ENCODE measurements around the gene GTSE1. TPM values are rescaled to one million over a fixed set of nuclear protein-coding genes. Genes with fewer than 3 reads are reported as not detected.

GTSE1 gene
- total RNA-seq, 1 experiment from 2014 or later: 88.1 TPM

GRCh38 chr22:46354176-46354992 lies 57.7 kb downstream of the GTSE1 start:
- CTCF ChIA-PET: interaction anchor here (1.6 kb wide), 1 partner anchor 13 kb away, joined by 4 read pairs; no protein-coding TSS in a partner anchor
- intact Hi-C loops (cut with micrococcal nuclease; ENCODE audit: unreplicated experiment): no loop called here
- BruUV-seq (replicated peaks): no TSS peak
- Histone ChIP-seq H3K9me3 (ENCODE audit: low read depth, low read length, poor library complexity, severe bottlenecking) (no peaks in the 10 kb centered on the region), H3K4me3 (ENCODE audit: low read depth, low read length, poor library complexity, severe bottlenecking) (no peak overlapping the region), H3K4me1 (ENCODE audit: insufficient read depth, low read length, poor library complexity, severe bottlenecking) (peaks cover 12% of the 10 kb centered on the region), H3K27ac (ENCODE audit: low read depth, low read length, poor library complexity, severe bottlenecking) (no peak overlapping the region), H3K27me3 (replicated peaks; ENCODE audit: insufficient read depth, low read depth, low read length, poor library complexity) (no peaks in the 10 kb centered on the region), H3K36me3 (ENCODE audit: insufficient read depth, low read length, poor library complexity, severe bottlenecking) (peaks cover 42% of the 10 kb centered on the region)
- no peak for DNase-seq (ENCODE audit: low spot score)
- TF ChIP-seq CTCF (conservative IDR thresholded peaks at IDR 0.05; ENCODE audit: low read depth, low read length): no peak
- no peak for TF ChIP-seq EZH2 (IDR thresholded peaks at IDR 0.05; ENCODE audit: borderline replicate concordance, low read depth, low read length, poor library complexity, severe bottlenecking)
- POLR2A ChIA-PET (ENCODE audit: low non-redundant PET): no interaction called here

- POLR2A ChIA-PET (ENCODE audit: low non-redundant PET): no interaction called here
- BruUV-seq (replicated peaks): no TSS peak
These were observed 58.3 kb downstream of the GTSE1 start for GRCh38 chr22:46354993-46355305.

GRCh38 chr22:46355369-46355995 lies 58.8 kb downstream of the GTSE1 start:
- peak; percentile 81 for DNase-seq (ENCODE audit: low spot score)
- intact Hi-C loops (cut with micrococcal nuclease; ENCODE audit: unreplicated experiment): loop anchor here (1.0 kb wide), 1 partner anchor 187 kb away; no protein-coding TSS in a partner anchor
- Histone ChIP-seq H3K27me3 (replicated peaks; ENCODE audit: insufficient read depth, low read depth, low read length, poor library complexity) (no peaks in the 10 kb centered on the region), H3K4me1 (ENCODE audit: insufficient read depth, low read length, poor library complexity, severe bottlenecking) (peaks cover 12% of the 10 kb centered on the region), H3K36me3 (ENCODE audit: insufficient read depth, low read length, poor library complexity, severe bottlenecking) (peaks cover 32% of the 10 kb centered on the region), H3K4me3 (ENCODE audit: low read depth, low read length, poor library complexity, severe bottlenecking) (no peak overlapping the region), H3K27ac (ENCODE audit: low read depth, low read length, poor library complexity, severe bottlenecking) (no peak overlapping the region), H3K9me3 (ENCODE audit: low read depth, low read length, poor library complexity, severe bottlenecking) (no peaks in the 10 kb centered on the region)
- no TSS peak for BruUV-seq (replicated peaks)
- TF ChIP-seq CTCF (conservative IDR thresholded peaks at IDR 0.05; ENCODE audit: low read depth, low read length) (peak; percentile 89), EZH2 (IDR thresholded peaks at IDR 0.05; ENCODE audit: borderline replicate concordance, low read depth, low read length, poor library complexity, severe bottlenecking) (no peak)
- ChIA-PET CTCF (interaction anchor here (0.5 to 1.6 kb wide), 3 partner anchors 12 to 351 kb away, joined by 3 to 4 read pairs (median 3); no protein-coding TSS in a partner anchor), POLR2A (ENCODE audit: low non-redundant PET) (no interaction called here)

More at GRCh38 chr22:46354993-46355305, 58.3 kb downstream of the GTSE1 start:
- H3K4me3 ChIP-seq (ENCODE audit: low read depth, low read length, poor library complexity, severe bottlenecking): no peak overlapping the region
- no peaks in the 10 kb centered on the region for H3K9me3 ChIP-seq (ENCODE audit: low read depth, low read length, poor library complexity, severe bottlenecking)
- DNase-seq (ENCODE audit: low spot score): no peak
- intact Hi-C loops (cut with micrococcal nuclease; ENCODE audit: unreplicated experiment): loop anchor here (1.0 kb wide), 1 partner anchor 187 kb away; no protein-coding TSS in a partner anchor
- TF ChIP-seq CTCF (conservative IDR thresholded peaks at IDR 0.05; ENCODE audit: low read depth, low read length): no peak
- TF ChIP-seq EZH2 (IDR thresholded peaks at IDR 0.05; ENCODE audit: borderline replicate concordance, low read depth, low read length, poor library complexity, severe bottlenecking): no peak
- no peak overlapping the region for H3K27ac ChIP-seq (ENCODE audit: low read depth, low read length, poor library complexity, severe bottlenecking)
- peaks cover 37% of the 10 kb centered on the region for H3K36me3 ChIP-seq (ENCODE audit: insufficient read depth, low read length, poor library complexity, severe bottlenecking)
- peaks cover 12% of the 10 kb centered on the region for H3K4me1 ChIP-seq (ENCODE audit: insufficient read depth, low read length, poor library complexity, severe bottlenecking)
- no peaks in the 10 kb centered on the region for H3K27me3 ChIP-seq (replicated peaks; ENCODE audit: insufficient read depth, low read depth, low read length, poor library complexity)
- CTCF ChIA-PET: interaction anchor here (0.5 to 1.6 kb wide), 3 partner anchors 13 to 351 kb away, joined by 3 to 4 read pairs (median 3); no protein-coding TSS in a partner anchor

All from A673 (cell line).